Lower leg skin (tissue), 3 donors: ENCODE measurements around the gene TK2.

ENCODE experiments used
- POLR2A ChIP-seq, 2 donors: fragments of 450-650 bp; IDR thresholded peaks; one replicate each; pipeline ENCODE4 v1.6.1; 2016 to 2017; ENCODE audit warnings: antibody characterized with exemption in 2 of 2, mild to moderate bottlenecking in 1 of 2, moderate library complexity in 1 of 2
- TF ChIP-seq, protein P1 (sequence below), 3 donors: fragments of 450-650 bp; IDR thresholded peaks; one replicate each; pipeline ENCODE4 v1.5.1; 2016; ENCODE audit warnings: antibody characterized with exemption in 3 of 3, mild to moderate bottlenecking in 3 of 3, moderate library complexity in 2 of 3

- TF ChIP-seq, protein P1, sequence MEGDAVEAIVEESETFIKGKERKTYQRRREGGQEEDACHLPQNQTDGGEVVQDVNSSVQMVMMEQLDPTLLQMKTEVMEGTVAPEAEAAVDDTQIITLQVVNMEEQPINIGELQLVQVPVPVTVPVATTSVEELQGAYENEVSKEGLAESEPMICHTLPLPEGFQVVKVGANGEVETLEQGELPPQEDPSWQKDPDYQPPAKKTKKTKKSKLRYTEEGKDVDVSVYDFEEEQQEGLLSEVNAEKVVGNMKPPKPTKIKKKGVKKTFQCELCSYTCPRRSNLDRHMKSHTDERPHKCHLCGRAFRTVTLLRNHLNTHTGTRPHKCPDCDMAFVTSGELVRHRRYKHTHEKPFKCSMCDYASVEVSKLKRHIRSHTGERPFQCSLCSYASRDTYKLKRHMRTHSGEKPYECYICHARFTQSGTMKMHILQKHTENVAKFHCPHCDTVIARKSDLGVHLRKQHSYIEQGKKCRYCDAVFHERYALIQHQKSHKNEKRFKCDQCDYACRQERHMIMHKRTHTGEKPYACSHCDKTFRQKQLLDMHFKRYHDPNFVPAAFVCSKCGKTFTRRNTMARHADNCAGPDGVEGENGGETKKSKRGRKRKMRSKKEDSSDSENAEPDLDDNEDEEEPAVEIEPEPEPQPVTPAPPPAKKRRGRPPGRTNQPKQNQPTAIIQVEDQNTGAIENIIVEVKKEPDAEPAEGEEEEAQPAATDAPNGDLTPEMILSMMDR (IDR thresholded peaks at IDR 0.05) = no peak
- TF ChIP-seq POLR2A (IDR thresholded peaks at IDR 0.05) = no peak
Measured at GRCh38 chr16:66509576-66509975, 40.3 kb downstream of the TK2 start.
